Progenitor cell of endocrine pancreas (in vitro differentiated cells): ENCODE measurements around the gene CDH13. TPM values are rescaled to one million over a fixed set of nuclear protein-coding genes. Genes with fewer than 3 reads are reported as not detected.

Experiments used
- DNase-seq: peaks from one replicate; pipeline ENCODE4 v3.0.0; 2021; ENCODE audit warnings: low spot score; ENCODE audit not compliant: unreplicated experiment
- H3K27ac Mint-ChIP-seq: 2 replicates; pipeline ENCODE4 v1.8.0; 2021; ENCODE audit warnings: mild to moderate bottlenecking, moderate library complexity, mixed read lengths
- H3K27me3 Mint-ChIP-seq: 2 replicates; pipeline ENCODE4 v1.8.0; 2021; ENCODE audit warnings: mixed read lengths
- H3K36me3 Mint-ChIP-seq: 2 replicates; pipeline ENCODE4 v1.8.0; 2022; ENCODE audit warnings: mixed read lengths; ENCODE audit not compliant: insufficient read depth
- H3K4me1 Mint-ChIP-seq: 2 replicates; pipeline ENCODE4 v1.8.0; 2021; ENCODE audit warnings: low read depth, mixed read lengths
- H3K4me3 Mint-ChIP-seq: 2 replicates; pipeline ENCODE4 v1.8.0; 2021; ENCODE audit warnings: low read depth, mild to moderate bottlenecking, moderate library complexity, mixed read lengths
- H3K9me3 Mint-ChIP-seq: 2 replicates; pipeline ENCODE4 v1.8.0; 2021; ENCODE audit warnings: low read depth, mixed read lengths
- CTCF ChIP-seq: fragments of 200-600 bp; sonication (generic); IDR thresholded peaks from one replicate; pipeline ENCODE4 v1.5.0; 2021; ENCODE audit warnings: antibody characterized with exemption, mild to moderate bottlenecking; ENCODE audit not compliant: unreplicated experiment
- total RNA-seq: library from RNA; stranded (reverse); gene quantifications from 2 replicates; pipeline ENCODE4 v1.2.1, GENCODE V29; 2021

The CDH13 gene
- total RNA-seq, 1 donor from 2014 or later, result 0.38 TPM

GRCh38 chr16:82643136-82643535, 16.4 kb downstream of the CDH13 start:
- no peak for DNase-seq
- H3K27ac Mint-ChIP-seq, result no peak overlapping the region

GRCh38 chr16:82643936-82644630, 17.3 kb downstream of the CDH13 start:
- no peaks in the 10 kb centered on the region for H3K36me3 Mint-ChIP-seq
- no peak for TF ChIP-seq CTCF
- H3K27me3 Mint-ChIP-seq, result peaks cover 20% of the 10 kb centered on the region
- no peak overlapping the region for H3K4me3 Mint-ChIP-seq
- H3K4me1 Mint-ChIP-seq, result peaks cover 18% of the 10 kb centered on the region
- H3K9me3 Mint-ChIP-seq, result no peaks in the 10 kb centered on the region
- no peak for DNase-seq
- H3K27ac Mint-ChIP-seq, result no peak overlapping the region

More at GRCh38 chr16:82643136-82643535, 16.4 kb downstream of the CDH13 start:
- peaks cover 20% of the 10 kb centered on the region for H3K4me1 Mint-ChIP-seq
- H3K36me3 Mint-ChIP-seq, result no peaks in the 10 kb centered on the region
- no peak for TF ChIP-seq CTCF
- no peak overlapping the region for H3K4me3 Mint-ChIP-seq
- H3K9me3 Mint-ChIP-seq, result no peaks in the 10 kb centered on the region
- H3K27me3 Mint-ChIP-seq, result peaks cover 15% of the 10 kb centered on the region

GRCh38 chr16:82646504-82646903, 19.7 kb downstream of the CDH13 start:
- no peaks in the 10 kb centered on the region for H3K9me3 Mint-ChIP-seq
- DNase-seq, result no peak
- H3K27me3 Mint-ChIP-seq, result peaks cover 26% of the 10 kb centered on the region
- H3K36me3 Mint-ChIP-seq, result no peaks in the 10 kb centered on the region
- no peak for TF ChIP-seq CTCF
- H3K27ac Mint-ChIP-seq, result no peak overlapping the region
- H3K4me3 Mint-ChIP-seq, result no peak overlapping the region
- peaks cover 6% of the 10 kb centered on the region for H3K4me1 Mint-ChIP-seq

GRCh38 chr16:82649766-82650165, 23.0 kb downstream of the CDH13 start:
- Mint-ChIP-seq H3K9me3 (no peaks in the 10 kb centered on the region), H3K4me1 (peaks cover 11% of the 10 kb centered on the region), H3K36me3 (no peaks in the 10 kb centered on the region), H3K27ac (no peak overlapping the region), H3K27me3 (peaks cover 31% of the 10 kb centered on the region), H3K4me3 (no peak overlapping the region)
- no peak for DNase-seq
- no peak for TF ChIP-seq CTCF

- H3K36me3 Mint-ChIP-seq, result no peaks in the 10 kb centered on the region
- H3K9me3 Mint-ChIP-seq, result no peaks in the 10 kb centered on the region
- no peak for DNase-seq
- no peak overlapping the region for H3K4me3 Mint-ChIP-seq
- H3K27ac Mint-ChIP-seq, result no peak overlapping the region
- H3K4me1 Mint-ChIP-seq, result peaks cover 12% of the 10 kb centered on the region
- TF ChIP-seq CTCF, result no peak
- H3K27me3 Mint-ChIP-seq, result peaks cover 33% of the 10 kb centered on the region
Observed at GRCh38 chr16:82650804-82651203, 24.0 kb downstream of the CDH13 start.
